K562 (cell line): ENCODE results near the gene PHF21A. TPM values are rescaled to one million over a fixed set of nuclear protein-coding genes. Genes with fewer than 3 reads are reported as not detected.

Experiments
- ATAC-seq: fragments of 200-7000 bp; cut with Tn5 transposase; 3 replicates; pipeline ENCODE4 v1.9.1; 2020; ENCODE audit warnings: moderate library complexity
- BruUV-seq: library from RNA; stranded (reverse); fragments of 400-500 nt; replicated peaks from 2 replicates; lab custom pipeline; 2021; lab: Mats Ljungman, UMichigan
- CTCF ChIA-PET: fragments of 300-600 bp; formaldehyde crosslinking; extraction: SDS; loops from one replicate; lab custom pipeline; 2021; ENCODE audit warnings: low intra/inter-chr PET ratio; lab: Yijun Ruan, JAX
- POLR2A ChIA-PET: fragments of 300-600, 350-650 bp; sonication (Branson Sonifier 250); formaldehyde crosslinking; extraction: SDS; loops from one replicate; lab custom pipeline; 2021; ENCODE audit warnings: antibody characterized with exemption, inconsistent platforms; lab: Yijun Ruan, JAX
- DNase-seq, 4 experiments: peaks; one replicate each; pipeline versions ENCODE4 v3.0.0 to v3.0.0-alpha.2; 2011 to 2018; ENCODE audit warnings: low spot score in 3 of 4, mixed read lengths in 3 of 4; ENCODE audit errors: extremely low read depth in 1 of 4
- FAIRE-seq: peaks from 2 replicates; lab custom pipeline; 2011; peaks lifted over from hg19 to GRCh38; lab: Jason Lieb, UNC
- H2AFZ ChIP-seq: 2 replicates; pipeline ENCODE4 v1.6.0; 2011; ENCODE audit warnings: low read depth, low read length, control low read depth, inconsistent platforms
- H3K27ac ChIP-seq: fragments of 200-600 bp; 3 replicates; pipeline ENCODE4 v1.8.0; 2011; ENCODE audit warnings: low read depth, mild to moderate bottlenecking, control low read depth, inconsistent platforms, low read length, moderate library complexity, mixed read lengths; ENCODE audit errors: extremely low read depth
- H3K27me3 ChIP-seq, 2 experiments: fragments of 300-600 bp in 1 of 2; 2 replicates in 1 of 2; 3 replicates in 1 of 2; pipeline versions ENCODE4 v1.6.0 to v1.8.0; 2011; ENCODE audit warnings: inconsistent platforms in 2 of 2, low read length in 2 of 2, mild to moderate bottlenecking in 1 of 2, mixed read lengths in 1 of 2, moderate library complexity in 1 of 2; ENCODE audit not compliant: control insufficient read depth in 2 of 2, insufficient read depth in 2 of 2
- H3K36me3 ChIP-seq: fragments of 300-600 bp; 3 replicates; pipeline ENCODE4 v1.8.0; 2011; ENCODE audit warnings: mild to moderate bottlenecking, low read length, inconsistent platforms; ENCODE audit not compliant: control insufficient read depth, insufficient read depth
- H3K4me1 ChIP-seq, 2 experiments: fragments of 200-600 bp in 1 of 2; replicated peaks in 1 of 2; 2 replicates in 1 of 2; 3 replicates in 1 of 2; pipeline versions ENCODE4 v1.5.1 to v1.8.0; 2011; ENCODE audit warnings: inconsistent platforms in 2 of 2, low read length in 2 of 2, mild to moderate bottlenecking in 1 of 2, mixed read lengths in 1 of 2, moderate library complexity in 1 of 2; ENCODE audit not compliant: control insufficient read depth in 2 of 2, insufficient read depth in 2 of 2
- H3K4me2 ChIP-seq: 2 replicates; pipeline ENCODE4 v1.6.1; 2011; ENCODE audit warnings: low read length, control low read depth, inconsistent platforms, mixed read lengths; ENCODE audit not compliant: insufficient read depth
- H3K4me3 ChIP-seq: fragments of 200-600 bp; sonication (generic), shearing (Covaris generic); 2 replicates; pipeline ENCODE4 v1.5.1; 2016; ENCODE audit warnings: control low read depth, inconsistent platforms
- H3K79me2 ChIP-seq: fragments of 200-600 bp; 3 replicates; pipeline ENCODE4 v1.8.0; 2011; ENCODE audit warnings: low read length, inconsistent platforms; ENCODE audit not compliant: control insufficient read depth, insufficient read depth
- H3K9ac ChIP-seq, 2 experiments: 2 replicates each; pipeline versions ENCODE4 v1.6.0 to v1.6.1; 2011; ENCODE audit warnings: low read depth in 2 of 2, low read length in 2 of 2, control low read depth in 1 of 2, inconsistent platforms in 1 of 2, mild to moderate bottlenecking in 1 of 2, mixed read lengths in 1 of 2; ENCODE audit not compliant: insufficient read depth in 1 of 2
- H3K9me1 ChIP-seq: one replicate; pipeline ENCODE4 v1.6.0; 2011; ENCODE audit warnings: inconsistent platforms, mild to moderate bottlenecking, low read length, moderate library complexity; ENCODE audit not compliant: control insufficient read depth, insufficient read depth
- H3K9me3 ChIP-seq: replicated peaks from 2 replicates; pipeline ENCODE4 v1.5.1; 2011; ENCODE audit warnings: low read depth, low read length, inconsistent platforms; ENCODE audit not compliant: control insufficient read depth, insufficient read depth
- H4K20me1 ChIP-seq: replicated peaks from 2 replicates; pipeline ENCODE4 v1.6.1; 2011; ENCODE audit warnings: low read length, inconsistent platforms, mixed read lengths; ENCODE audit not compliant: control insufficient read depth, insufficient read depth
- C11orf30 ChIP-seq: fragments of 450-650 bp; IDR thresholded peaks from 2 replicates; pipeline ENCODE4 v1.6.1; 2016; ENCODE audit warnings: low read depth, mild to moderate bottlenecking
- CEBPG ChIP-seq, 3 experiments: fragments of 200-800 bp in 1 of 3; sonication (Bioruptor generic) in 1 of 3; sonication (generic) in 1 of 3; formaldehyde crosslinking in 1 of 3; IDR thresholded peaks in 2 of 3; conservative IDR thresholded peaks in 1 of 3; 2 replicates each; pipeline versions ENCODE4 v1.6.1 to v1.8.0; 2016 to 2022; ENCODE audit warnings: missing compliant biosample characterization in 2 of 3, missing genetic modification characterization in 2 of 3, mild to moderate bottlenecking in 1 of 3, missing genetic modification reagents in 1 of 3
- DPF2 ChIP-seq: fragments of 450-650 bp; IDR thresholded peaks from 2 replicates; pipeline ENCODE4 v1.6.1; 2016
- HLTF ChIP-seq: fragments of 450-650 bp; IDR thresholded peaks from 2 replicates; pipeline ENCODE4 v1.6.1; 2016
- HNRNPUL1 ChIP-seq: fragments of 200-400 bp; formaldehyde crosslinking; IDR thresholded peaks from 2 replicates; pipeline ENCODE4 v1.6.1; 2017; ENCODE audit warnings: low read length
- MCM5 ChIP-seq: fragments of 450-650 bp; IDR thresholded peaks from 2 replicates; pipeline ENCODE4 v1.6.1; 2016; ENCODE audit warnings: low read depth
- SMARCA4 ChIP-seq: fragments of 450-650 bp; IDR thresholded peaks from 2 replicates; pipeline ENCODE4 v1.6.1; 2016
- SOX6 ChIP-seq: fragments of 450-650 bp; IDR thresholded peaks from 2 replicates; pipeline ENCODE4 v1.6.1; 2014; ENCODE audit warnings: mild to moderate bottlenecking
- TAL1 ChIP-seq: fragments of 450-650 bp; IDR thresholded peaks from 2 replicates; pipeline ENCODE4 v1.6.1; 2016; ENCODE audit warnings: mild to moderate bottlenecking
- TCF3 ChIP-seq: sonication (generic); formaldehyde crosslinking; IDR thresholded peaks from 2 replicates; pipeline ENCODE4 v1.4.0; 2020; ENCODE audit warnings: mild to moderate bottlenecking, missing genetic modification reagents
- TEAD4 ChIP-seq, 2 experiments: sonication (generic) in 1 of 2; formaldehyde crosslinking in 1 of 2; IDR thresholded peaks; 2 replicates each; pipeline versions ENCODE4 v1.6.1 to v1.8.0; 2012 to 2022; ENCODE audit warnings: borderline replicate concordance in 1 of 2, inconsistent platforms in 1 of 2, low read length in 1 of 2, mild to moderate bottlenecking in 1 of 2, missing genetic modification reagents in 1 of 2
- ZNF764 ChIP-seq: fragments of 250-450 bp; sonication (Bioruptor Pico); IDR thresholded peaks from 2 replicates; pipeline ENCODE4 v1.4.0; 2020; ENCODE audit warnings: low read depth, mild to moderate bottlenecking, moderate library complexity
- WGBS: fragments of 100-300 bp; shearing (Covaris generic); methylation state at CpG from one replicate; pipeline ENCODE4 v1.1.6; 2016; ENCODE audit warnings: low coverage, mixed read lengths; ENCODE audit not compliant: insufficient coverage; ENCODE audit errors: missing lambda C conversion rate; 5-methylcytosine and 5-hydroxymethylcytosine counted together
- in situ Hi-C: fragments of 300-500 bp; cut with MboI; formaldehyde crosslinking; loops from 4 replicates; pipeline ENCODE4 v1.15.0; 2018; ENCODE audit warnings: inconsistent platforms, mixed read lengths
- intact Hi-C: fragments of 100-400 bp; cut with micrococcal nuclease; formaldehyde crosslinking; loops from 2 replicates; pipeline ENCODE4 v1.14.2; 2022
- polyA plus RNA-seq, 8 experiments: library from polyadenylated mRNA; depleted of rRNA in 4 of 8; stranded (reverse) in 5 of 8; unstranded in 3 of 8; fragments of >200 nt; fragmentation: Nextera tagmentation in 2 of 8; fragmentation: Illumina TruSeq in 1 of 8; extraction: Ambion mirVana in 2 of 8; extraction: Trizol in 1 of 8; gene quantifications; 2 replicates each; pipeline versions ENCODE4 v1.2.1 to v1.2.3, GENCODE V29; 2011 to 2014; ENCODE audit warnings: inconsistent platforms in 1 of 8, missing spikeins in 1 of 8
- total RNA-seq, 7 experiments: library from RNA; depleted of rRNA in 6 of 7; stranded (reverse); fragments of >200 nt in 6 of 7; fragmentation: Illumina TruSeq in 2 of 7; extraction: Trizol in 2 of 7; gene quantifications; 2 replicates each; pipeline versions ENCODE4 v1.2.1 to v1.2.3, GENCODE V29; 2011 to 2021; ENCODE audit warnings: low replicate concordance in 1 of 7
- TF ChIP-seq, protein P1 (sequence below): fragments of 450-650 bp; IDR thresholded peaks from 2 replicates; pipeline ENCODE4 v1.6.1; 2016
- TF ChIP-seq, protein P2 (sequence below), 2 experiments: fragments of 450-650 bp; formaldehyde crosslinking in 1 of 2; IDR thresholded peaks; 2 replicates each; pipeline versions ENCODE4 v1.4.0 to v1.6.1; 2014 to 2020; ENCODE audit warnings: mild to moderate bottlenecking in 2 of 2, borderline replicate concordance in 1 of 2, low read depth in 1 of 2

The PHF21A gene
- total and polyA plus RNA-seq, 9 of the 15 experiments (the other 6 are each of a cell fraction or from before 2014, with no cell fraction given) = 1.5 to 32.4 (median 10.7) TPM

DNA sequence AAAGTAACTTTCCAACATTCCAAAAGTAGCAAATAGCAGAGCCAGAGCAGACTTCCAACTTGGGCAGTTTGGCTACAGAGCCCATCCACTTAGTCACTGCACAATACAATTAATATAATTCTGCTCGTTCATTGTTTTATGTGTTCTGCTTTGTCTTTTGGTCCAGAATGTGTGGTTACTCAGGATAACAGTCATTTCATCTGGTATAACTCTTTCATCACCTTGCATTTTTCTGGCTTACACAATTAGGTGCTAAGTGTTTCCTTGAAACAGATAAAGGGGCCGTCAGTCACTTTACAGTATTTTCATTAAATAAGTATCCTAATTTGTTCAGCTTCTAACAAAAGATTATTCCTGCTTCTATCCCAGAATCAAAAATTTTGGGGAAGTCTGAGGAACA, 111.6 kb downstream of the PHF21A start:
- 7% methylated on average over 2 of the region's 2 CpGs for WGBS
- no peak overlapping the region for H3K27ac ChIP-seq
- no peaks in the 10 kb centered on the region for H3K9me1 ChIP-seq
- FAIRE-seq (no peak), ATAC-seq (peak; percentile 49), DNase-seq (no peak)
- H3K9me3 ChIP-seq = no peaks in the 10 kb centered on the region
- peaks cover 6% of the 10 kb centered on the region; the same call in 1 of the 3 replicates for H3K79me2 ChIP-seq
- no peak overlapping the region for H3K4me3 ChIP-seq
- intact Hi-C loops = loop anchor here (5.0 kb wide), 2 partner anchors 108 to 237 kb away; no protein-coding TSS in a partner anchor
- no peaks in the 10 kb centered on the region for H3K36me3 ChIP-seq
- ChIA-PET CTCF (no interaction called here), POLR2A (interaction anchor here (0.7 to 1.5 kb wide), 3 partner anchors 9 to 14 kb away, joined by 3 to 6 read pairs (median 4); no protein-coding TSS in a partner anchor)
- no peak overlapping the region for H3K9ac ChIP-seq
- in situ Hi-C loops = loop anchor here (5.0 kb wide), 1 partner anchor 37 kb away; no protein-coding TSS in a partner anchor
- H2AFZ ChIP-seq = no peak overlapping the region
- H3K27me3 ChIP-seq = no peaks in the 10 kb centered on the region
- H4K20me1 ChIP-seq = no peaks in the 10 kb centered on the region
- no TSS peak for BruUV-seq
- peaks cover 0 to 20% of the 10 kb centered on the region in 2 experiments; a peak in 2 of 5 replicates for H3K4me1 ChIP-seq
- no peak overlapping the region for H3K4me2 ChIP-seq
- TF ChIP-seq, protein P1, sequence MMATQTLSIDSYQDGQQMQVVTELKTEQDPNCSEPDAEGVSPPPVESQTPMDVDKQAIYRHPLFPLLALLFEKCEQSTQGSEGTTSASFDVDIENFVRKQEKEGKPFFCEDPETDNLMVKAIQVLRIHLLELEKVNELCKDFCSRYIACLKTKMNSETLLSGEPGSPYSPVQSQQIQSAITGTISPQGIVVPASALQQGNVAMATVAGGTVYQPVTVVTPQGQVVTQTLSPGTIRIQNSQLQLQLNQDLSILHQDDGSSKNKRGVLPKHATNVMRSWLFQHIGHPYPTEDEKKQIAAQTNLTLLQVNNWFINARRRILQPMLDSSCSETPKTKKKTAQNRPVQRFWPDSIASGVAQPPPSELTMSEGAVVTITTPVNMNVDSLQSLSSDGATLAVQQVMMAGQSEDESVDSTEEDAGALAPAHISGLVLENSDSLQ = peak; percentile 82
- TF ChIP-seq DPF2 = peak; percentile 46; the same call in 1 of the 2 replicates
- no peak for TF ChIP-seq HLTF
- no peak for TF ChIP-seq ZNF764 (CRISPR knock-in tag)
- TF ChIP-seq C11orf30 = no peak
- TF ChIP-seq, protein P2, sequence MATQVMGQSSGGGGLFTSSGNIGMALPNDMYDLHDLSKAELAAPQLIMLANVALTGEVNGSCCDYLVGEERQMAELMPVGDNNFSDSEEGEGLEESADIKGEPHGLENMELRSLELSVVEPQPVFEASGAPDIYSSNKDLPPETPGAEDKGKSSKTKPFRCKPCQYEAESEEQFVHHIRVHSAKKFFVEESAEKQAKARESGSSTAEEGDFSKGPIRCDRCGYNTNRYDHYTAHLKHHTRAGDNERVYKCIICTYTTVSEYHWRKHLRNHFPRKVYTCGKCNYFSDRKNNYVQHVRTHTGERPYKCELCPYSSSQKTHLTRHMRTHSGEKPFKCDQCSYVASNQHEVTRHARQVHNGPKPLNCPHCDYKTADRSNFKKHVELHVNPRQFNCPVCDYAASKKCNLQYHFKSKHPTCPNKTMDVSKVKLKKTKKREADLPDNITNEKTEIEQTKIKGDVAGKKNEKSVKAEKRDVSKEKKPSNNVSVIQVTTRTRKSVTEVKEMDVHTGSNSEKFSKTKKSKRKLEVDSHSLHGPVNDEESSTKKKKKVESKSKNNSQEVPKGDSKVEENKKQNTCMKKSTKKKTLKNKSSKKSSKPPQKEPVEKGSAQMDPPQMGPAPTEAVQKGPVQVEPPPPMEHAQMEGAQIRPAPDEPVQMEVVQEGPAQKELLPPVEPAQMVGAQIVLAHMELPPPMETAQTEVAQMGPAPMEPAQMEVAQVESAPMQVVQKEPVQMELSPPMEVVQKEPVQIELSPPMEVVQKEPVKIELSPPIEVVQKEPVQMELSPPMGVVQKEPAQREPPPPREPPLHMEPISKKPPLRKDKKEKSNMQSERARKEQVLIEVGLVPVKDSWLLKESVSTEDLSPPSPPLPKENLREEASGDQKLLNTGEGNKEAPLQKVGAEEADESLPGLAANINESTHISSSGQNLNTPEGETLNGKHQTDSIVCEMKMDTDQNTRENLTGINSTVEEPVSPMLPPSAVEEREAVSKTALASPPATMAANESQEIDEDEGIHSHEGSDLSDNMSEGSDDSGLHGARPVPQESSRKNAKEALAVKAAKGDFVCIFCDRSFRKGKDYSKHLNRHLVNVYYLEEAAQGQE (IDR thresholded peaks at IDR 0.05; ENCODE audit: borderline replicate concordance) = no peak
- TF ChIP-seq, protein P2 (CRISPR knock-in tag; IDR thresholded peaks at IDR 0.05; ENCODE audit: low read depth) = no peak
- TF ChIP-seq CEBPG (CRISPR knock-in tag; IDR thresholded peaks at IDR 0.05) = peak; percentile 56
- peak in 1 of 2 experiments; percentile 63; a peak in 2 of 4 replicates for TF ChIP-seq CEBPG (tag; conservative IDR thresholded peaks at IDR 0.05 in 1 of 2, IDR thresholded peaks at IDR 0.05 in 1 of 2)
- TF ChIP-seq TAL1 = peak; percentile 58; the same call in 1 of the 2 replicates
- TF ChIP-seq MCM5 = no peak
- TF ChIP-seq TCF3 = peak; percentile 70
- TF ChIP-seq HNRNPUL1 = no peak
- TF ChIP-seq TEAD4 (IDR thresholded peaks at IDR 0.05; ENCODE audit: low read length) = peak; percentile 62
- no peak for TF ChIP-seq TEAD4 (CRISPR knock-in tag; IDR thresholded peaks at IDR 0.05; ENCODE audit: borderline replicate concordance)
- TF ChIP-seq SMARCA4 = 0 out of 2 replicates have a peak, but pooled peaks have one; percentile 12
- peak; percentile 87 for TF ChIP-seq SOX6
